ENCODE measurements around the gene RPS19BP1.

RPS19BP1 gene

GRCh38 chr22:39532215-39533073 is at the start of gene RPS19BP1:
RPS19BP1 (minus strand) TSS chr22:39532748; CDS start chr22:39532738, 10 bp downstream.
- DNase-seq: peak; percentile 94

GRCh38 chr22:39581303-39581702 is 48.8 kb upstream of the RPS19BP1 start:
- no peak for DNase-seq

GRCh38 chr22:39580795-39581194 is 48.2 kb upstream of the RPS19BP1 start:
- no peak for DNase-seq

- DNase-seq: no peak
Measured at GRCh38 chr22:39580006-39580441, 47.5 kb upstream of the RPS19BP1 start.

- DNase-seq: no peak
Measured at GRCh38 chr22:39577900-39578299, 45.4 kb upstream of the RPS19BP1 start.

- DNase-seq: no peak
Measured at GRCh38 chr22:39577366-39577765, 44.8 kb upstream of the RPS19BP1 start.

GRCh38 chr22:39576027-39576426 is 43.5 kb upstream of the RPS19BP1 start:
- no peak for DNase-seq

GRCh38 chr22:39575552-39575825 is 42.9 kb upstream of the RPS19BP1 start:
- no peak for DNase-seq

- no peak for DNase-seq
Measured at GRCh38 chr22:39574779-39575551, 42.4 kb upstream of the RPS19BP1 start.

- no peak for DNase-seq
Measured at GRCh38 chr22:39571538-39571937, 39.0 kb upstream of the RPS19BP1 start.

- no peak for DNase-seq
Measured at GRCh38 chr22:39570665-39571064, 38.1 kb upstream of the RPS19BP1 start, which contains the start of gene CACNA1I. CACNA1I (plus strand) TSS chr22:39570753; CDS start chr22:39570753, 0 bp downstream.

GRCh38 chr22:39570226-39570625 is 37.7 kb upstream of the RPS19BP1 start:
- no peak for DNase-seq

- DNase-seq: no peak
Measured at GRCh38 chr22:39569066-39569465, 36.5 kb upstream of the RPS19BP1 start.

- DNase-seq: no peak
Measured at GRCh38 chr22:39568278-39568981, 35.9 kb upstream of the RPS19BP1 start.

- no peak for DNase-seq
Measured at GRCh38 chr22:39567135-39567946, 34.8 kb upstream of the RPS19BP1 start.

- no peak for DNase-seq
Measured at GRCh38 chr22:39565414-39565944, 32.9 kb upstream of the RPS19BP1 start.

GRCh38 chr22:39563571-39564428 is 31.3 kb upstream of the RPS19BP1 start:
- DNase-seq: no peak

GRCh38 chr22:39562839-39563489 is 30.4 kb upstream of the RPS19BP1 start:
- no peak for DNase-seq

- no peak for DNase-seq
Measured at GRCh38 chr22:39560127-39560526, 27.6 kb upstream of the RPS19BP1 start.

- DNase-seq: no peak
Measured at GRCh38 chr22:39559456-39560105, 27.0 kb upstream of the RPS19BP1 start.

Measured in NCI-H774 (cell line).